Stimulated activated CD4-positive, alpha-beta T cell treated with anti-CD3 and anti-CD28 coated beads, Interleukin-4, amount 100 ng/mL, for 4 hours (primary cell): ENCODE results near the gene TMPRSS3.

Experiments used
- DNase-seq, 2 experiments: peaks; one replicate each; pipeline ENCODE4 v3.0.0-alpha.2; 2020

TMPRSS3 gene

DNA sequence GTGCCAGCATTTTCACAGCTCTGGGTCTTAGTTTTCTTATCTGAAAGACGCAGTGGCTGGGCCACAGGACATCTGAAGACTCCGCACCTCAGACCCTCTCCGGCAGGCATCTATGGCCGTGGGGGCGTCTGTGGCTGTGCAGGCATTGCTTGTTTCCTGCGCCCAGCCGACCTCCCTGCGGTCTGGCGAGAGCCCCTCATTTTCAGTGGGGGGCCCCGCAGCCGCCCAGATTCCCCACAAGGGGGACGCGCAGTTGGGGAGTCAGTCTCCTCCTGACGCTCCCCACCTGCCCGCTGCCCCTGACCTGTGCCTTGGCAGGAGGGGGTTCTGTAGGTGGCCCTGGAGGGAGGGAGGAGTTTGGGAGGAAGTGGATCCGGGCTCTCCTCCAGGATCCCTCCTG, 26.0 kb downstream of the TMPRSS3 start:
- no peak for DNase-seq

DNA sequence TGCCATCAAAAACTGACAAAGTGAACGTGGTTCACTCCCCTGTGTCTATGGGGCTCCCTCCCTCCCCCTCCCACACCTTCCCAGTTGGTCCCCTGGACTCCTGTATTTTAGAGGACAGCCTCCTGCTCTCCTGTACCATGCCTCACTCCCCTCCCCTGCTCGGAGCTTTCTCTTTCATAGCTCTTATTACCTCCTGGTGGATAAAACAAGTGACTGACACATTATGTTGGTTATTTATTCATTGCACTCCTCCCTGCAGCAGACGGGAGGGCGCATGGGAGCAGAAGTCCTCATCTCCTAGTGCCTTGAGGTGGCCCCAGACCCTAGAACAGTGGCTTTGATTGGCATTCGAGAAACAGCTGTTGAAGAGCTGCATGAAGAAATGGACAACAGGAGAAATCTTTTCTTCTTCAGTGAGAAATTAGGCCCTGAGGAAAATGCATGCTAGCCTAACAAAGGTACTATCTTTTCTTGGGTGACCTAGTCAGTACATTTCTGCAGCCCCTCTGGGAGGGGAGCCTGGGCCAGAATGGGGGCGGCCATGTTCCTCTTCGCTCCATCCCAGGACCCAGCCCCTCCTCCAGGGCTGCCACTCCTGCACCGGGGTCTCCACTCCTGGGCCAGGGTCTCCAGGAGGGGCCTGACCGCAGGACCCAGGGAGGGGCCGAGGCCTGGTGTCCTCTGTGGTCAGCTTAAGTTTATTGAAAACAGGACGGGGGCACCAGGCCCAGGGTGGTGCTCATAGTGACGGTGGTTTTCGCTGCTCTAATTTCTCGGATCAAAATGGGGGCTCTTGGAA, 28.3 kb downstream of the TMPRSS3 start:
- DNase-seq = no peak

DNA sequence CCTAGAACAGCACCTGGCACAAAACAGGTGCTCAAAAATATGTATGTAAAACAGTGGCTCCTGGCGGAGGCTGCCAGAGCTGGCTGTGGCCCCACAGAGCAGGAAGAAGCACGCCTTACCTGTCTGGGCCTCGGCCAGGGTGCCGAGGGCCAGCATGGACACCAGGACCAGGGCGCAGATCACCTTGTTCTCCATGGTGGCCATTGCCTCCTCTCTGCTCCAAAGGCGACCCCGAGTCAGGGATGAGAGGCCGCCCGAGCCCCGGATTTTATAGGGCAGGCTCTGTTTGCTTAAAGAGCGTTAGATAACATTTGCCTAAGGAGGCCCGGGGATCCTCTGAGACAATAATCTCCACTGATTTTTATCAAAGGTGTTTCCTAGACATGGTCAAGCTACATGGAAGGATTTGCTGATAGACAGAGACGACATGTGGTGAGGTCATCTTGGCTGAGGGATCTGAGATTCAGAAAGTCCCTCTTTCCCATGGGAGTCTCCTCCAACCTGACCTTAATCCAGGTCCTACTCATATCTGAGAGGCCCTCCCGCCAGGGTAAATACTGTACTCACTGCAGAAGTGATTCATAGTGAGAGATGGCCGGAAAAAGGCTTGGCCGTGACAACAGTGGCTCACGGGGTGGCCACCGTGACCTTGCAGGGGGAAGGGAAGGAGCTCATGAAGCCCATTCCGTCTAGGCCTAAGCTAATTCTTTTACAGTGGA, 29.4 kb downstream of the TMPRSS3 start, which contains the start of gene TFF1:
Gene TFF1 (minus strand): TSS at position 244 of the 719 bp plus-strand sequence. CDS start 40 bp downstream, at position 204.
- no peak for DNase-seq

DNA sequence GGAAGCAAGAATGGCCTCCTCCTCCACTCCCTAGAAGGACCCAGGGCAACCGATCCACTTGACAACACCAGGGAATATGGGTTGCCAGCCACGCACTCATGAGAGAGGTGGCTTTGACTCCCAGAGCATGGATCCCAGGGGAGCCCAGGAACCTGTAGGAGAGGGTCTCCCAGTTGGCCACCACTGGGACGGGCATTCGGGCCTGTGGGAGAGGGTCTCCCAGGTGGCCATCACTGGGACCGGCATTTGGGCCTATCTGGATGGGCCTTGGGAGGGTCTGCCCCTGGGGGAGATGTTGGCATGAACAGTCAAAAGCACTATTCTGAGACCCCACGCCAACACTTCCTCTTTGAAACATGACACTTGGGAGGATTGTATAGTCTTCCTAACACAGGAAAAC, 30.1 kb downstream of the TMPRSS3 start:
- DNase-seq = no peak

DNA sequence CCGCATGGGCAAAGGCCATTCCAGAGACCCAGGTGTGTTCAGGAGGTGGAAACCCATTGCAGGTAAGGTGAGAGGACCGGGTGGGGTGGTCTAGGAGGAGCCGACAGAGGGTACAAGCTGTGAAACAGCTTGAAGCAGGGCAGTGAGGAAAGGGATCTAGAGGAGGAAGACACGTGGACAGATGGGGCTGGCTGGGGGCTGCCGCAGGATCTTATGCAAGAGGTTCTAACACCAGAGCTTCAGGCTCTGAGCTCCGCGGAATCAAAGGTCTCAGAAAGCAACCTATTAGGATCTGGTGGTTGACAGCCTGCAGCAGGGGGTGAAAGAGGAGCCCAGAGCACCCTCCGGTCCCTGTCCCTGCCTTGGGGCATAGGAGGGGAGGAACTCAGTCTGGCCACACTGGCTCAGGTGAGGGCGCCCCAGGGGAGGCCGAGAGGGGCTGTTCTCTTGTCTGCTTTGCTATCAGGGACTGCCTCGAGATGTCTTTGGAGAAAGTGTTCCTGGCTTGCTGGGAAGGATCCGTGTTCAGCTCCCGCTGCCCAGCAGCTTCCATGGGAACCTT, 31.5 kb downstream of the TMPRSS3 start:
- no peak for DNase-seq

DNA sequence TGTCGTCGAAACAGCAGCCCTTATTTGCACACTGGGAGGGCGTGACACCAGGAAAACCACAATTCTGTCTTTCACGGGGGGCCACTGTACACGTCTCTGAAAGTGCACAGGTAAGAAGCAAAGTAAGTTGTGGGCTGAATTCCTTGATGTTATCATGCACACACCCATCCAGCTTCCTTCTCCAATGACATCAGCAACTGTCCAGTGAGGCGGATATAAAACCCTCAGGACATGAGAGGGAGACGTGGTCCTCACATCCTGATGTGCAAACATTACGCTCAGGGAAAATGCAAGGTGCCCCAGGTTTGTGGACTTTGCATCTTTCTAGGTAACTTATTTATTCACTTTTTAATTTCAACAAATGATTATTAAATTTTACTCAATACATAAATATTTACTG, 32.5 kb downstream of the TMPRSS3 start:
- DNase-seq = no peak

DNA sequence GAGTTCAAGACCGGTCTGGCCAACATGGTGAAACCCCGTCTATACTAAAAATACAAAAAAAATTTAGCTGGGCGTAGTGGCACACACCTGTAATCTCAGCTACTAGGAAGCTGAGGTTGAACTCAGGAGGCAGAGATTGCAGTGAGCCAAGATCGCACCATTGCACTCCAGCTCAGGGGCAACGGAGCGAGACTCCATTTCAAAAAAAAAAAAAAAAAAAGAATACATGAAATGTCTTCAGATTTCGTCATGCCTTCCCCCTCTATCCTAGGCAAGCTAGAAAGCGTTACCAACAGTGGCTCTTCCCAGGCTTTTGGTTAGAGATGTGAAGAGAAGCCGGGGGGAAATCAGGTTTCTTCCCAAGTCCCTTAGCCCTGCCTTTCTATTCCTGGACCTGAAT, 33.2 kb downstream of the TMPRSS3 start:
- DNase-seq = no peak

DNA sequence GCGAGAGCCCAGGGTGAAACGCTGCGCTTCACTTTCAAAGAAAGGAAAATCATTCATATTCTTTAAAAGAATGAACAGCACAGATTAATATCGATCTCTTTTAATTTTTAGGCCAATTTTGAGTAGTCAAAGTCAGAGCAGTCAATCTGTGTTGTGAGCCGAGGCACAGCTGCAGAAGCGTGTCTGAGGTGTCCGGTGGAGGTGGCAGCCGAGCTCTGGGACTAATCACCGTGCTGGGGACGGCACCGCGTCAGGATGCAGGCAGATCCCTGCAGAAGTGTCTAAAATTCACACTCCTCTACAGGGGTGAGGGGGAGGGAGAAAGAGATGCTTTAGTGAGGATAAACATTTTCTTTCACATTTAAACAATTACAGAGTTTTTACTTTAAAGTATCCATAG, 33.7 kb downstream of the TMPRSS3 start:
- DNase-seq = no peak

DNA sequence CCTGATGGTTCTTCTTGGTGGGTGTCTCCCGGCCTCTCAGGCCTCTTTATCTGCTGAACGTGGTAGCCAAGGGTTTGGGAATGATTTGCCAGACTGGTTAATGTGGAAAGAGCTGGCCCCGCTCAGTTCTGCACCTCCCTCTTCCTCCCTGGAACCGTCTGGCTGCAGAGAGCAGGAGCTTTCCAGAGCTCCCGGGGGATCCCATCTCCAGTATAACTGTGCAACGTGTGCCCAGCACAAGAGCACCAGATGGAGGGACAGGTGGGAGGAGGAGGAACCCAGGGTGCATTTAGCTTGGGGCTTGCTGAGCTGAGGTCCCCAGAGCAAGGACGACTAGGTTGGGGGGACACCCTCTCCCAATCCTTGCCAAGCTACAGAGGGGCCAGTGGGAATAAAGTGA, 34.6 kb downstream of the TMPRSS3 start:
- no peak for DNase-seq

DNA sequence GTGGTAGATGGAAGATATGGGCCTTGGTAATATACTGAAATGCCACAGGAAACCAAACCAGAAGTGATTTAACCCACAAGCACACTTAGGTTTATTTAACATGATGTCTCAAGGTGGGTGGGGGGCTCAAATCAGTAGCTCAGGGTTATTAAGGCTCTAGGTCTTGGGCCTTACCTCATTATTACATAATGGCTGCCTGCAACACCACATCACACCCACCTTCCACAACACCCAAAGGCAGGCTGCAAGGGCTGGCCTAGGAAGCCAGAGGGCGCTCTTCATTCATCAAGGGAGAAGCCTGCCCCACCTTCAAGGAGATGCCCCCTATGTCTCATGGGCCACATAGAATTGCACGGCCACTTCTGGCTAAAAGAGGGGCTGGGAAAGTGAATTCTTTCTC, 35.5 kb downstream of the TMPRSS3 start:
- peak in 1 of 2 experiments; percentile 12 for DNase-seq

DNA sequence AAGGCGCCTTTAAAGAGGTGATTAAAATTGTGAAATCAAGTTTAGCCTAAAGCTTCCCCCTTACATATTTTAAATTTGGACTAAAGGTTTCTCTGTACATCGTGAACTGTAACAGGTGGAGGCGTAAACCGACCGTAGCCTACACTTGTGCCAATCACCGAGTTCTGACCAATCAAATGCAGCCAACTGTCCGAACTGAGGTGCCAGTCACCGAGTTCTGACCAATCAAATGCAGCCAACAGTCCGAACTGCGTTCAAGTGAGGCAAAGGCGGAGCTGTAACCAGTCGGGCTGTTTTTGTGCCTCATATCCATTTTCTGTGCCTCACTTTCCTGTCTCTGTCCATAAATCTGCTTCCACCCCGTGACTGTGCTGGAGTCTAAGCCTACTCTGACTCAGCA, 36.9 kb downstream of the TMPRSS3 start:
- no peak for DNase-seq

DNA sequence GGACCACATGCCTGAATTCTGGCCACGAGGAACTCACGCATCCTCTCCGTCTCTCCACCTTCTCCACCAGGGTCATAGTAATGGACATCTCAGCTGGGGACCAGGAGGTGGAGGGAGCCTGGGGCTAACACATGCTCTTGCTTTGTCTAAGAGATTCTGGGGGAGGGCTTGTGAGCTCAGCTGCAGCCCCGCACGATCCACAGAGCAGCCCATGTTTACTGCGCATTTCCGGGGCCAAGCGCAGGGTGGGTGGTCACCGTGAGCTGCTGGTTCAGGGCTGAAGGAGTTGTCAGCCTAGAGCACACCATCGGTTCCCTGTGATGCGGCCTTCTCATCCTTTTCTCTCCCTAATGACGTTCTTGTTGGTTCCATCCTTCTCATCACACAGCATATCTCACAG, 37.6 kb downstream of the TMPRSS3 start:
- no peak for DNase-seq

DNA sequence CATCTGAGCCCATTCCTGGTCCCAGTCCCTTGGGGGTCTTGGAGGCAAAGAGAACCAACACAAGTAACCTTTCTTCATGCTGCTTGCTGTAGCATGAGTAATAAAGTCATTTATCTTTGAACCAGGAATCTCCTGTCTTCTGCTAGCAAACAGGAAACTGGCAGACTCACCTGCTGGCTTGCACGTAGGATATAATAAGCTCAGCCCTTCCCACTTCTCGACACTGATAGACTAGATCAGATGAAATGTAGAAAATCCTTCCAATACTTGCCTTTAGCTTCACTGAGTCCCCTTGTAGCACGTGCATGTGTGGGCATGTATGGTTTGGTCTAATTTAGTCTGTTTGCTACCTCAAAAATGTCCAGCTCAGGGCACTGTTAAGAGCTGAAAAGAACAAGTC, 38.5 kb downstream of the TMPRSS3 start:
- DNase-seq = no peak

DNA sequence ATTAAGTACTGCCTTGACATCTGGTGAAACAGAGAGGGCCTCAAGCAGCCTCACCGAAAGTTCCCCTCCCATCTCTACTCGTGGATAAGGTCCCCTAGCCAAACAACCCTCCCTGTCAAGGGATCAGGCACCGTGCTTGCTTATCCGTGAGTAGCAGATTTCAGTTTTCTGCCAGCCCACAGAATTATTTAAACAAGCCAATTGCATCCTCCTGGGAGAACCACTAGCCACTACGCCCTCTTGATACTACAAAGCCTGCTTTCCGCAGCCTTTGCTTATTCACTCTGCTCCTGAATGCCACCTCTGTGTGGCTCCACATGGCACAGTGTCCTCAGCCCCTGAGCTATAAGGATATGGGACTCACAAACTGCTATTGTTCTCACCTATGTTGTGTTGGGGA, 39.2 kb downstream of the TMPRSS3 start:
- no peak for DNase-seq

DNA sequence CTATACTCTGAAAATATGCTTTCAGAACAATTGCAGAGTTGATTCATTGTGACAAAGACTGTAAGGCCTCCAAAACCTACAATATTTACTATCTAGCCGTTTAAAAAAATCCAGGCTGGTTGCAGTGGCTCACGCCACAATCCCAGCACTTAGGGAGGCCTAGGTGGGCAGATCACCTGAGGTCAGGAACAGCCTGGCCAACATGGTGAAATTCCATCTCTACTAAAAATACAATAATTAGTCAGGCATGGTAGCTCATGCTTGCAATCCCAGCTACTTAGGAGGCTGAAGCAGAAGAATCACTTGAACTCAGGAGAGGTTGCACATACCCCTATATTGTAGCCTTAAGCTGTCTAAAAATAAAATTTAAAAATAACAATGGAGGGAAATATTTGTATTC, 39.8 kb downstream of the TMPRSS3 start:
- DNase-seq = no peak

DNA sequence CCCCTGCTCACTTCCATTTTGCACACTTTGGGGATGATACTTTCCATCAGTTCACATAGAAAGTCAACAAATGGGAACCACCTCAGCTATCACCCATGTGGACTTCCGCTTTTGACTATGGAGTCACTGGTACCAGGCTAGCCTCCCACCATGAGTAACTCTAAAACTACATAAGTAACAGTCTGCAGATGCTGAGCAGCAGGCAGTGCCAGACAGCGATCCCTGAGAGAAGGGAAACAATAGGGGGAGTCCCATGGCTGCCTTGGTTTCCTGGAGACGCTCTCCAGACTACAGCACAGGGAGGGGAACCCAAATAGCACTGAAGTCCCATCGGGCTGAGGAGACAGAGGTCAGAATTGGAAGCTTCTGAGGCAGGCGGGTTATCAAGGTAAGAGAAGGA, 42.2 kb downstream of the TMPRSS3 start:
- DNase-seq = no peak

DNA sequence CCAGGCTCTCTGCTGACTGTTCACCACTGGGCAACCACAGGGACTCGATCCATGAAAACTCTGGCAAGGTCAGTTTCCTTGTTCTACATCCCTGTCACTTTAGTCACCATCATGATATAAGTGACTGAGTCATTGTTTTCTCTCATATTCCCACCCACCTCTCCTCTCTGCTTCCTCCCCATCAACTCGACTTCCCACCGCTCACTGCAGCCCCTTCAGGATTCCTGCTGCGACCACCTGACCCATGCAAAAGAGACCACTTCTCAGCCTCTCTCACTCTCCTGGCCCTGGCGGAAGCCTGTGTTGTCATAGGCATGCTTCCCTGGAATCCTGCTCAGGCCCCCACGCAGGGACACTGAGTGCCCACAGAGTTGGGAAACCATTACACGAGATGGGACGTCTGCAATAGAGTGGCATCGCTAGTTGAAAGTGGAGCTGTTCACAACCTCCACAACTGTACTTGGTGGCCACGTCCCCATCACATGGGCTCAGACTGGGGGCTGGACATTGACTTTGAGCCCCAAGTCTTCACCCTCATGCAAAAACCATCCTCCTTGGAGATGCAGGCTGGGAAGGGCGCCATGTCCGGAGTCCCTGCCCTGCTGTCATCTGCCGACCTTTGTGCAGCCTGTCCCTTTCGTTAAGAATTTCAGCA, 43.3 kb downstream of the TMPRSS3 start:
- DNase-seq = no peak

DNA sequence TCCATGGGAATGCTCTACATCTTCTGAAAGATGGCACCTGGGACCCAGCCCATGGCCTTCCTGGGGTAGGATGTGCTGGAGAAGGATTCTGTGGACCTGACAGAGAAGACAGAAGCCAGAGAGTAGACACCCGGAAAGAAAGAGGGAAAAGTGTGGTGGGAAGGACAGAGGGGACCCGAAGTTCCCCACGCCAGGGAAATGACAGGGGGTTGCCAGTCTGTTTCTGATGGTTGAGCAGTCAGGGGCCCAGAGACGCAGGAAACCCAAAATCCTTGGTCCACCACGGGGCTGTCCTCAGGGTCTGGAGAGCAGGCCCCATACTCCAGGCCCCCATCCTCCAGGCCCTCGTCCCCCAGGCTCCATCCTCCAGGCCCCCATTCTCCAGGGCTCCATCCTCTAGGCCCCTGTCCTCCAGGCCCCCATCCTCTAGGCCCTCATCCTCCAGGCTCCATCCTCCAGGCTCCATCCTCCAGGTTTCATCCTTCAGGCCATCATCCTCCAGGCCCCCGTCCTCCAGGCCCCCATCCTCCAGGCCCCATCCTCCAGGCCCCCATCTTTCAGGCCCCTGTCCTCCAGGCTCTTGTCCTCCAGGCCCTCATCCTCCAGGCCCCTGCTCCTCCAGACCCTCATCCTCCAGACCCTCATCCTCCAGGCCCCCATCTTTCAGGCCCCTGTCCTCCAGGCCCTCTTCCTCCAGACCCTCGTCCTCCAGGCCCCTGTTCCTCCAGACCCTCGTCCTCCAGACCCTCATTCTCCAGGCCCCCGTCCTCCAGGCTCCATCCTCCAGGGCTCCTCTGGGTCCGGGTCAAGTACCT, 44.0 kb downstream of the TMPRSS3 start:
- DNase-seq = no peak

DNA sequence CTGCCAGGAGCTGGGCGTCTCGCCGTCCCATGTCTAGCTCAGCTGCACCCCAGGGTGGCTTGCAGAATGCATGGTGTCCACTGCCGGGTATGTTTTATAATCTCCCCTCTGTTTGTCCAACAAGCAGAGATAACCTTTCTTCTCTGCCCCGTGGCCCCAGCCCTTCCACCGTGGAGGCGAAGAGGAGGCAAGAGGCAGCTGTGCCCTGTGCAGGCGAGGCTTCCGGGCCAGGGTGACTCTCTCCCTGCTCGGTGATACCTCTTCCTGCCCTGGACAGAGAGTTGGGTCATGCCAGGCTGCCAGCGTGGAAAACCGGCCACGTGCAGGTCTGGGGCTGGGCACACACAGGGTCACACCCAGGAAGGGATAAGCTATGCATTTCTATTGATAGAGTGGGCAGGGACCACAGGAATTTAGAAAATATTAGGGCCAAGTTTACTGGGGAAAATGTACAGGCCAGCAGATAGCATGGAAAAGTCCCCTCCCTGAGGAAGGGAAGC, 44.9 kb downstream of the TMPRSS3 start, which contains the start of gene TFF2:
Gene TFF2 (minus strand): TSS at position 68 of the 500 bp plus-strand sequence. CDS start 37 bp downstream, at position 31.
- no peak for DNase-seq

DNA sequence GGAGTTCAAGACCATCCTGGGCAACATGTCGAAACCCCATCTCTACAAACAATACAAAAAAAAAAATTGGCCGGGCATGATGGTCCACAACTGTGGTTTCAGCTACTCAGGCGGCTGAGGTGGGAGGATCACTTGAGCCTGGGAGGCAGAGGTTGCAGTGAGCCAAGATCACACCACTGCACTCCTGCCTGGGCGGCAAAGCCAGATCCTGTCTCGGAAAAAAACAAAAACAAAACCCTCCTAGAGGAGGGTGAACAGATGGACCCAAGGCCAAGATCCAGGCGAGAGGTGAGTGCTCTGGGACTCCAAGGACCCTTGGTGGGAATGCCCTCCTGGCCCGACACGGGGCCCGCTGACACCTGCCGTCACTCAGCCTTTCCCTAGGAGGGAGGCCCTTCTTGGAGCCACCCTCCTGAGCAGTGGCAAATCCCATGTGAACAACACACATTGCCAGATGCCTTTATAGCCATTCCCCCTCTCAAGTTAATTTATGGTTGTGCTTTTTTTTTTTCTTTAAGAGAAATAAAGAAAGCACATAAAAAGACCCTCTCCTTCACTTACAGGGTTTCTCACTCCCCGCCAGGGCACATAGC, 45.4 kb downstream of the TMPRSS3 start:
- no peak for DNase-seq

DNA sequence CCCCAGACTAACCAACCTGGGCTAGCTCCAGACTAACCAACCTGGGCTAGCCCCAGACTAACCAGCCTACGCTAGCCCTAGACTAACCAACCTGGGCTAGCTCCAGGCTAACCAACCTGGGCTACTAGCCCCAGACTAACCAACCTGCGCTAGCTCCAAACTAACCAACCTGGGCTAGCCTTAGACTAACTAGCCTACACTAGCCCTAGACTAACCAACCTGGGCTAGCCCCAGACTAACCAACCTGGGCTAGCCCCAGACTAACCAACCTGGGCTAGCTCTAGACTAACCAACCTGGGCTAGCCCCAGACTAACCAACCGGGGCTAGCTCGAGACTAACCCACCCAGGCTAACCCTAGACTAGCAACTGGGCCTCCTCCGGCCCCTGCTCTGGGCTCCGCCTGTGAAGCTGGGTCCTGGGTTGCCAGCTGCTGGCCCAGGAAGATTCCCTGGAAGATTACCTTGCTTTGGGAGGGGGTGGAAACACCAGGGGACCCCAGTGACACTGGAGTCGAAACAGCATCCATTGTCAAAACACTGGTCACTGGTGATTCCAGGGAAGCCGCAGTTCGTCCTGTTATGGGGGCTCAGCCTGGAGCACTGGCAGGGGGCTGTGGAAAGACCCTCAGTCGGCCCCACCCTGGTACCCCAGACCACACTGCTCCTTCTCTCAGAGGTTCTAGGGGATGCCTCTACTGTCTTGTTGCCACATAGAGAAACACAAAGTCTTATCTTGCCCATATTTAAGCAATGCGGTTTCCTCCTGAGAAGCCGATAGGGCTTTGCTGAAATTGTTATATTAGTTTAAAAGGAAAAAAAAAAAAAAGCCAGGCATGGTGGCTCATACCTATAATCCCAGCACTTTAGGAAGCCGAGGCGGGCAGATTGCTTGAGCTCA, 46.2 kb downstream of the TMPRSS3 start:
- DNase-seq = no peak
